ENCODE data around the gene TUBB2B.

DNA sequence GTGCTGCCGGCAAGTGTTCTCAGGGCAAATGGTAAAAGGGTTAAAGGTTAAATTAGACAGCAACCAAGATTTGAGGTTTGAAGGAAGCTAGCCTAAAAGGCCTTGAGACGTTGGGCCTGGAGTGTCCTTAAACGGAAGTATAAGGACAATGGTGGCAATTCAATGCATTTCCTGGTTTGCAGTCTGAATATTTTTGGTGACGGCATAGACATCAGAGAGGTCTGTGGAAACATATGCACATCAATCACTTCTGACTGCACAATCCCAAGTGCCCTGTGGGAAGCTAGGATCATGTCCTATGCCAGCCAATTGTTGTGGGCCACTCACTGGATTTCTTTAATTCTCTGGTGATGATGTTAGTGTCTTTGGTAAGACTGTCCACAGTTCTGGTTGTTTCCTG lies 44.4 kb downstream of the TUBB2B start:
- no peak for TF ChIP-seq EZH2 (IDR thresholded peaks at IDR 0.05; ENCODE audit: insufficient read depth, low read length)
- TF ChIP-seq, protein P1, sequence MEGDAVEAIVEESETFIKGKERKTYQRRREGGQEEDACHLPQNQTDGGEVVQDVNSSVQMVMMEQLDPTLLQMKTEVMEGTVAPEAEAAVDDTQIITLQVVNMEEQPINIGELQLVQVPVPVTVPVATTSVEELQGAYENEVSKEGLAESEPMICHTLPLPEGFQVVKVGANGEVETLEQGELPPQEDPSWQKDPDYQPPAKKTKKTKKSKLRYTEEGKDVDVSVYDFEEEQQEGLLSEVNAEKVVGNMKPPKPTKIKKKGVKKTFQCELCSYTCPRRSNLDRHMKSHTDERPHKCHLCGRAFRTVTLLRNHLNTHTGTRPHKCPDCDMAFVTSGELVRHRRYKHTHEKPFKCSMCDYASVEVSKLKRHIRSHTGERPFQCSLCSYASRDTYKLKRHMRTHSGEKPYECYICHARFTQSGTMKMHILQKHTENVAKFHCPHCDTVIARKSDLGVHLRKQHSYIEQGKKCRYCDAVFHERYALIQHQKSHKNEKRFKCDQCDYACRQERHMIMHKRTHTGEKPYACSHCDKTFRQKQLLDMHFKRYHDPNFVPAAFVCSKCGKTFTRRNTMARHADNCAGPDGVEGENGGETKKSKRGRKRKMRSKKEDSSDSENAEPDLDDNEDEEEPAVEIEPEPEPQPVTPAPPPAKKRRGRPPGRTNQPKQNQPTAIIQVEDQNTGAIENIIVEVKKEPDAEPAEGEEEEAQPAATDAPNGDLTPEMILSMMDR (IDR thresholded peaks at IDR 0.05; ENCODE audit: insufficient read depth, low read depth, low read length) = no peak
